ENCODE measurements around the gene CLCA2.

DNA sequence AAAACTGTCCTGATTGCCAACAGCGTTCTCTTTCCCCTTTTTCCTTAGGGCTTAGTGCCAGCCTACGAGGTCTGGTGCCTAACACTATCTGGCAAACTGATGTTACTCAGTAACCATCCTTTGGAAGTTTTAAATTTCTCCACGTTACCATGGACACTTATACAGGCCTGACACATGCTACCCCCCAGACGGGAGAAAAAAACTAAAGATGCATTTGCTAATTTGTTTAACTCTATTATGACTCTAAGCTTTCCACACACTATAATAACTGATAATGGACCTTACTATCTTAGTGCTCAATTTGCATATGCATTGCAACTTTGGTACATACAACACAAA is 81.6 kb downstream of the CLCA2 start:
- TF ChIP-seq CTCF (IDR thresholded peaks at IDR 0.05; ENCODE audit: low read depth, low read length) (no peak), POLR2A (IDR thresholded peaks at IDR 0.05; ENCODE audit: extremely low read depth, insufficient read length) (no peak)

All from NB4 (cell line).